ENCODE data around the gene HTR2A.
"Not testable (repeated sequence)": the region's sequence is repeated elsewhere in the genome, so short reads cannot be mapped to it uniquely, and the experiment has no call there.

Gene HTR2A

DNA sequence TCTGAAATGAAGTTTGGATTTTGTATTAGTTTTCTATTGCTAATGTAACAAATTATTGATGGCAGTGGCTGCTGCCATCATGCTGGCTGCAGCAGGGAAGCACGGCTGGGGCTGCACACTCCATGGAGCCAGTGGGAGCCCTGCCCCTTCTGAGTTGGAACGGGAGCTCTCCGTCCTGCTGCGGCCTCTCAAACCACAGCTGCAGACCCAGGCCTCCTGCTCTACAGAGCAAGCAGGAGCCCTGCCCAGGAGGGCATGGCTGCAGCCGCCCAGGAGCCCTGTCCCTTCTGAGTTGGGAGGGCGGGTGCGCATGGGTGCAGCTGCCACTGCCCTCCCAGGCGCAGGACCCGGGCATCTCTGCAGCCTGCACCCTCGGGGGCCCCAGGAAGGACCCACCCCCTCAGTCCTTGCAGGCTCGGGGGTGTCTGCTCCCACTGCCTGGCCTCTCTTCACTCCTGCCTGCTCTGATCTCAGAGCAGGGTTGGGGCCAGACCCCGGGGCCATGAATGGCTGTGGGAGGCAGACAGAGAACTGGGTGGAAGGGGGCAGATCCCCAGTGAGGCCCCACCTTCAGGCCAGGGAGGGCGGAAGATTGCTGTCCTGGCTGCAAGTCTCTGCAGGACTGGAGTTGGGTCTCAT lies 78.9 kb downstream of the HTR2A start:
- TF ChIP-seq, protein P1, sequence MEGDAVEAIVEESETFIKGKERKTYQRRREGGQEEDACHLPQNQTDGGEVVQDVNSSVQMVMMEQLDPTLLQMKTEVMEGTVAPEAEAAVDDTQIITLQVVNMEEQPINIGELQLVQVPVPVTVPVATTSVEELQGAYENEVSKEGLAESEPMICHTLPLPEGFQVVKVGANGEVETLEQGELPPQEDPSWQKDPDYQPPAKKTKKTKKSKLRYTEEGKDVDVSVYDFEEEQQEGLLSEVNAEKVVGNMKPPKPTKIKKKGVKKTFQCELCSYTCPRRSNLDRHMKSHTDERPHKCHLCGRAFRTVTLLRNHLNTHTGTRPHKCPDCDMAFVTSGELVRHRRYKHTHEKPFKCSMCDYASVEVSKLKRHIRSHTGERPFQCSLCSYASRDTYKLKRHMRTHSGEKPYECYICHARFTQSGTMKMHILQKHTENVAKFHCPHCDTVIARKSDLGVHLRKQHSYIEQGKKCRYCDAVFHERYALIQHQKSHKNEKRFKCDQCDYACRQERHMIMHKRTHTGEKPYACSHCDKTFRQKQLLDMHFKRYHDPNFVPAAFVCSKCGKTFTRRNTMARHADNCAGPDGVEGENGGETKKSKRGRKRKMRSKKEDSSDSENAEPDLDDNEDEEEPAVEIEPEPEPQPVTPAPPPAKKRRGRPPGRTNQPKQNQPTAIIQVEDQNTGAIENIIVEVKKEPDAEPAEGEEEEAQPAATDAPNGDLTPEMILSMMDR (IDR thresholded peaks at IDR 0.05; ENCODE audit: extremely low read depth, missing control alignments), result no peak
- no peak for DNase-seq (ENCODE audit: low spot score)

DNA sequence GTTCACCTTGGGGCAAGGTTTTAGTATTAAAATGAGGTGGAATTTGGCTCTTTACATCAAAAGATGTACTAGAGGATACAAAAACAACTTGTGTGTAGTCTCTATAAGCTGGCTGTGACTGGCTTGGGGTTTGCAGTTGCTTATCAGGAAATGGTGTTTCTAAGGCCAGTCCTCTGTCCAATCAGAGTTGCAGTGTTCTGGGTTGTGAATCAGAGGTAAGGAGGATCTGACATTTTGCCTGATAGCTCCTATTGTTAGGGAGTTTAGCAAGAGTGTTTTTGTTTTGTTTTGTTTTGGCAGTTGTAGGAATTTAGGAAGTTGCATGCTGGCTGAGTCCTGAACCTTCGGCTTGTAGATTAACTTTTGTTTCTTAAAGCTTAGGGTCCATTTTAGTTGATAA lies 79.8 kb downstream of the HTR2A start:
- no peak for DNase-seq (ENCODE audit: low spot score)
- TF ChIP-seq, protein P1 (IDR thresholded peaks at IDR 0.05; ENCODE audit: extremely low read depth, missing control alignments), result no peak

DNA sequence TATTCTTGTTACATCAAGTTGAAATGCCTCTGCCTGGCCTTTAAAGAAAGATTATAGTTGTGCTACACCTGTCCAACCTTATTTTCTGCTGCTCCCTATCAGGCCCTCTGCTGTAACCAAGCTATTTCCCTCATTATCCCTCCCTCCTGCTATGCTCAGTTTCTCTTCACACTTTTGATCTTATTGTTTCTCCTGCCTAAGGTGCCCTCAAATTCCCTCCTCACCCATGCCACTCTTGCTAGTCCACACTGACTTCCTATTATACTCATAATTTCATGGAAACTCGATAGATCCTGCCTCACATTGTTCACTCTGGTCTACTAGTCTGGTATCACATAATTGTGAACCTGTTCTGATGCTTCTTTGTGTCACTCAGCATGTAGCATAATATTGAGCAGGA lies 80.5 kb downstream of the HTR2A start:
- DNase-seq (ENCODE audit: low spot score), result no peak
- TF ChIP-seq, protein P1 (IDR thresholded peaks at IDR 0.05; ENCODE audit: extremely low read depth, missing control alignments), result no peak

DNA sequence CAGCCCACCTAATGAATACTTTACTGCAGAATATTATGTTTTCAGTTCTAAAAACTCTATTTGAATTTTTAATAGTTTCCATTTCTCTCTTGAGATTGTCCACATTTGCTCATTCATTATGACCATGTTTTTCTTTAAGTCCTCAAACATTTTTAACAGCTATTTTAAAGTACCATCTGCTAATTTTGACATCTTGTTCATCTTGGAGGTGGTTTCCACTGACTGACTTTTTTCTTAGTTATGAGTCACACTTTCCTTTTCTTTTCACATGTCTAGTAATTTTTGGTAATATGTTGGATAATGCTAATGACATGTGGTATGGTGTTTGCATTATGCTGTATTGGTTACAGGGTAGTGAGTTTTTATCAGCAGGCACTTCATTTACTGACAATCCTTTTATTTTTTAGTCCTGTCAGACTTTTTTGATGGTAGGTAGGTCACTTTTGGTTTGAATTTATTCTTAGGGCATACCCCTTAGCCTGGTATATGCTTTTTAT lies 84.5 kb downstream of the HTR2A start:
- TF ChIP-seq, protein P1 (IDR thresholded peaks at IDR 0.05; ENCODE audit: extremely low read depth, missing control alignments), result no peak
- DNase-seq (ENCODE audit: low spot score), result no peak

DNA sequence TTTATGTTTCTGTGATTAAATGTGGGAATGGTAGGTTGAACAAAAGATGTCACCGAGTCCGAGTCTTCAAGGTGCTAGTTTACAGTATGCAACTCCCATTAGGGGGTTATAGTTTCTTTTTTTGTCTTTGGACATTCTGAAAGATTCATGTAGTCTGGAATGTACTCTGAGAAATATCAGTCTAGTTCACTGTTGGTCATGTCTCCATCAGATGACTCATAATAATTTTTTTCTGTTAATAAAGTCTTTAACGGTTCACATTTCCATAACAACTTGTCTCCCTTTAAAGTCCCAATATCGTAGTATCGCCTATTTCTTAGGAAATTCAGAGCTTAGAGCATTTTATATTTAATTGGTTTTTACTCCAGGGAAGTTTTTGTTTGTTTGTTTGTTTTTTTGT lies 86.4 kb downstream of the HTR2A start:
- TF ChIP-seq, protein P1 (IDR thresholded peaks at IDR 0.05; ENCODE audit: extremely low read depth, missing control alignments), result no peak
- DNase-seq (ENCODE audit: low spot score), result no peak

DNA sequence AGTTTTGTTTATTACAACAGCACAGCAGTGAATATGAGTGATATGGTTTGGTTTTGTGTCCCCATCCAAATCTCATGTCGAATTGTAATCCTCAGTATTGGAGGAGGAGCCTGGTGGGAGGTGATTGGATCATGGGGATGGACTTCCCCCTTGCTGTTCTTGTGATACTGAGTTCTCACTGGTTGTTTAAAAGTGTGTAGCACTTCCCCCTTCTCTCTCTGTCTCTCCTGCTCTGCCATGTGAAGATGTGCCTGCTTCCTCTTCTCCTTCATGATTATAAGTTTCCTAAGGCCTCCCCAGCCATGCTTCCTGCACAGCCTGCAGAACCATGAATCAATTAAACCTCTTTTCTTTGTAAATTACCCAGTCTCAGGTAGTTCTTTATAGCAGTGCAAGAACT lies 91.9 kb downstream of the HTR2A start:
- DNase-seq (ENCODE audit: low spot score), result not testable (repeated sequence)

DNA sequence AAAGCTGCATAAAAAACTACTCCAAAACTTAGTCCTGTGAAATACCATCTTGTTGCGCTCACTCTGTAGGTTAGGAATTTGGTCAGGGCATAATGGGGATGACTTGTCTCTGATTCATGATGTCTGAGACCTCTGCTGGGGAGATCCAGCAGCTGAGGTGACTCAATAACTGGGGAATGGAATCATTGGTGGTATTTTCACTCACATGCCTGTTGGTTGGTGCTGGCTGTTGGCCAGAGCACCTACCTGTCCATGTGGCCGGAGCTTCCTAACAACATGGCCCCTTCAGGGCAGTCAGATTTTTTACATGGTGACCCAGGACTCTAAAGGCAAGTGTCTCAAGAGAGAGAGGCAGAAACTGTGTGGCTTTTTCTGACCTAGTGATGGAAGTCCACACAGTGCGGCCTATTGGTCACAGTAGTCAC lies 92.5 kb downstream of the HTR2A start:
- TF ChIP-seq, protein P1 (IDR thresholded peaks at IDR 0.05; ENCODE audit: extremely low read depth, missing control alignments), result no peak
- DNase-seq (ENCODE audit: low spot score), result no peak

DNA sequence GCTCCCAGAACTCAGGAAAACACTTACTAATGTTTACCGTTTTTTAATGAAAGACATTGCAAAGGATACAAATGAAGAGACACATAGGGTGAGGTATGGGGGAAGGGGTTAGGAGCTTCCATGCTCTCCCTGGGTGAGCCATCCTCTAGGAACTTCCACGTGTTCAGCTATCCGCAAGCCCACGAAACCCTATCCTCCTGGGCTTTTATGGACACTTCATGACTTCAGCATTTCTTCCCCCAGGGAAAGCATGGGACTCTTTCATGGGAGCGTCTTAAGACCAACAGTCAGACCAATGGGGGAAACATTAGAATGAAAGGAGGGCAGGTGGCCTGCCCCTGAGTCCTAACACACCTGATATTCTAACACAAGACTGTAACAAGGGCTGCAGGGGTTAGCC lies 93.3 kb downstream of the HTR2A start:
- no peak for DNase-seq (ENCODE audit: low spot score)
- TF ChIP-seq, protein P1 (IDR thresholded peaks at IDR 0.05; ENCODE audit: extremely low read depth, missing control alignments), result no peak
